Chondrocyte (in vitro differentiated cells): Measurements from ENCODE around the gene USP50. TPM values are rescaled to one million over a fixed set of nuclear protein-coding genes. Genes with fewer than 3 reads are reported as not detected.

ENCODE experiments used
- DNase-seq: peaks from one replicate; pipeline ENCODE4 v3.0.0; 2021; ENCODE audit warnings: mixed read lengths, low spot score
- H3K27ac Mint-ChIP-seq: one replicate; pipeline ENCODE4 v1.8.0; 2021; ENCODE audit warnings: mild to moderate bottlenecking, moderate library complexity, mixed read lengths; ENCODE audit not compliant: unreplicated experiment
- H3K27me3 Mint-ChIP-seq: 2 replicates; pipeline ENCODE4 v1.8.0; 2021; ENCODE audit warnings: low read depth, mixed read lengths
- H3K36me3 Mint-ChIP-seq: 2 replicates; pipeline ENCODE4 v1.8.0; 2021; ENCODE audit warnings: low read depth, mixed read lengths
- H3K4me1 Mint-ChIP-seq: 2 replicates; pipeline ENCODE4 v1.8.0; 2021; ENCODE audit warnings: low read depth, mild to moderate bottlenecking, mixed read lengths
- H3K4me3 Mint-ChIP-seq: one replicate; pipeline ENCODE4 v1.8.0; 2021; ENCODE audit warnings: mild to moderate bottlenecking, moderate library complexity, mixed read lengths; ENCODE audit not compliant: unreplicated experiment
- H3K9me3 Mint-ChIP-seq: 2 replicates; pipeline ENCODE4 v1.8.0; 2021; ENCODE audit warnings: low read depth, mixed read lengths
- CTCF ChIP-seq: fragments of 200-600 bp; sonication (generic); IDR thresholded peaks from 2 replicates; pipeline ENCODE4 v1.5.0; 2021; ENCODE audit warnings: antibody characterized with exemption, mild to moderate bottlenecking, moderate library complexity
- total RNA-seq: library from RNA; stranded (reverse); gene quantifications from 3 replicates; pipeline ENCODE4 v1.2.1, GENCODE V29; 2021

Gene USP50
- total RNA-seq, 1 donor from 2014 or later, result 0.35 TPM

GRCh38 chr15:50476143-50476542 lies 70.3 kb downstream of the USP50 start:
- Mint-ChIP-seq H3K27me3 (no peaks in the 10 kb centered on the region), H3K27ac (no peak overlapping the region), H3K4me3 (no peak overlapping the region), H3K9me3 (no peaks in the 10 kb centered on the region), H3K4me1 (no peaks in the 10 kb centered on the region), H3K36me3 (peaks cover 27% of the 10 kb centered on the region)
- TF ChIP-seq CTCF, result no peak
- no peak for DNase-seq

GRCh38 chr15:50471072-50471471 lies 75.4 kb downstream of the USP50 start:
- TF ChIP-seq CTCF, result no peak
- H3K4me1 Mint-ChIP-seq, result no peaks in the 10 kb centered on the region
- no peaks in the 10 kb centered on the region for H3K9me3 Mint-ChIP-seq
- no peaks in the 10 kb centered on the region for H3K27me3 Mint-ChIP-seq
- no peak overlapping the region for H3K4me3 Mint-ChIP-seq
- H3K27ac Mint-ChIP-seq, result no peak overlapping the region
- no peak for DNase-seq
- H3K36me3 Mint-ChIP-seq, result peaks cover 13% of the 10 kb centered on the region

- no peaks in the 10 kb centered on the region for H3K9me3 Mint-ChIP-seq
- no peaks in the 10 kb centered on the region for H3K27me3 Mint-ChIP-seq
- DNase-seq, result no peak
- peaks cover 9% of the 10 kb centered on the region for H3K36me3 Mint-ChIP-seq
- peaks cover 16% of the 10 kb centered on the region for H3K4me1 Mint-ChIP-seq
- TF ChIP-seq CTCF, result no peak
- H3K4me3 Mint-ChIP-seq, result no peak overlapping the region
- peak overlapping the region; percentile 29 for H3K27ac Mint-ChIP-seq
Observed at GRCh38 chr15:50463423-50464358, 82.8 kb downstream of the USP50 start.

- Mint-ChIP-seq H3K27me3 (no peaks in the 10 kb centered on the region), H3K36me3 (peaks cover 23% of the 10 kb centered on the region), H3K27ac (peak overlapping the region; percentile 79), H3K9me3 (no peaks in the 10 kb centered on the region), H3K4me3 (no peak overlapping the region), H3K4me1 (peaks cover 14% of the 10 kb centered on the region)
- TF ChIP-seq CTCF, result no peak
- DNase-seq, result no peak
Observed at GRCh38 chr15:50458348-50459112, 87.9 kb downstream of the USP50 start.

GRCh38 chr15:50452927-50453326 lies 93.5 kb downstream of the USP50 start:
- Mint-ChIP-seq H3K4me1 (peaks cover 13% of the 10 kb centered on the region), H3K9me3 (no peaks in the 10 kb centered on the region)

More at GRCh38 chr15:50452927-50453326, 93.5 kb downstream of the USP50 start:
- DNase-seq, result no peak
- no peaks in the 10 kb centered on the region for H3K27me3 Mint-ChIP-seq
- H3K4me3 Mint-ChIP-seq, result no peak overlapping the region
- H3K27ac Mint-ChIP-seq, result no peak overlapping the region
- no peak for TF ChIP-seq CTCF
- H3K36me3 Mint-ChIP-seq, result peaks cover 15% of the 10 kb centered on the region
